IMR-90 (cell line): ENCODE measurements around the gene SMLR1. TPM values are rescaled to one million over a fixed set of nuclear protein-coding genes. Genes with fewer than 3 reads are reported as not detected.

ENCODE experiments used
- ATAC-seq: fragments of 200-7000 bp; cut with Tn5 transposase; 2 replicates; pipeline ENCODE4 v1.9.1; 2020; ENCODE audit warnings: low read depth, mild to moderate bottlenecking, moderate library complexity
- BruUV-seq: library from RNA; stranded (reverse); fragments of 400-500 nt; replicated peaks from 2 replicates; lab custom pipeline; 2021; lab: Mats Ljungman, UMichigan
- CTCF ChIA-PET: fragments of 300-600 bp; formaldehyde crosslinking; extraction: SDS; loops from one replicate; lab custom pipeline; 2021; ENCODE audit warnings: antibody characterized with exemption; lab: Yijun Ruan, JAX
- POLR2A ChIA-PET: fragments of 300-600 bp; sonication (Branson Sonifier 250); formaldehyde crosslinking; loops from one replicate; lab custom pipeline; 2022; ENCODE audit warnings: antibody characterized with exemption; ENCODE audit not compliant: unreplicated experiment; lab: Charles Lee
- DNase-seq: peaks from one replicate; pipeline ENCODE4 v3.0.0; 2013
- H2AFZ ChIP-seq: replicated peaks from 2 replicates; pipeline ENCODE3; 2013; ENCODE audit warnings: low read length, mild to moderate bottlenecking; ENCODE audit not compliant: poor library complexity
- H2AK5ac ChIP-seq: 2 replicates; pipeline ENCODE4 v1.6.1; 2013; ENCODE audit warnings: low read depth, low read length, inconsistent platforms
- H2AK9ac ChIP-seq: replicated peaks from 2 replicates; pipeline ENCODE3; 2013; ENCODE audit warnings: mild to moderate bottlenecking, low read depth, low read length, moderate library complexity; ENCODE audit not compliant: poor library complexity
- H2BK120ac ChIP-seq: 2 replicates; pipeline ENCODE4 v1.6.1; 2013; ENCODE audit warnings: low read depth, low read length, inconsistent platforms
- H2BK15ac ChIP-seq: 3 replicates; pipeline ENCODE4 v1.6.1; 2013; ENCODE audit warnings: low read depth, low read length, inconsistent platforms
- H2BK20ac ChIP-seq: 2 replicates; pipeline ENCODE4 v1.6.1; 2013; ENCODE audit warnings: low read depth, mild to moderate bottlenecking, inconsistent platforms, low read length, moderate library complexity
- H2BK5ac ChIP-seq: 2 replicates; pipeline ENCODE4 v1.6.1; 2013; ENCODE audit warnings: mild to moderate bottlenecking, low read depth, low read length, inconsistent platforms; ENCODE audit not compliant: poor library complexity, severe bottlenecking
- H3K14ac ChIP-seq: replicated peaks from 2 replicates; pipeline ENCODE4 v1.6.1; 2013; ENCODE audit warnings: low read depth, low read length, inconsistent platforms
- H3K18ac ChIP-seq: 2 replicates; pipeline ENCODE4 v1.6.1; 2013; ENCODE audit warnings: low read depth, low read length, control low read depth
- H3K23ac ChIP-seq: 2 replicates; pipeline ENCODE4 v1.6.1; 2013; ENCODE audit warnings: low read depth, low read length, inconsistent platforms
- H3K27ac ChIP-seq: 2 replicates; pipeline ENCODE4 v1.5.1; 2013; ENCODE audit warnings: mild to moderate bottlenecking, control low read depth, low read length; ENCODE audit not compliant: insufficient read depth
- H3K27me3 ChIP-seq: 2 replicates; pipeline ENCODE4 v1.6.1; 2013; ENCODE audit warnings: low read length; ENCODE audit not compliant: control insufficient read depth, insufficient read depth
- H3K36me3 ChIP-seq: 2 replicates; pipeline ENCODE4 v1.6.1; 2013; ENCODE audit warnings: low read length, mixed read lengths; ENCODE audit not compliant: control insufficient read depth, insufficient read depth
- H3K4ac ChIP-seq: 2 replicates; pipeline ENCODE4 v1.6.1; 2013; ENCODE audit warnings: low read depth, low read length, inconsistent platforms
- H3K4me1 ChIP-seq: 2 replicates; pipeline ENCODE4 v1.6.1; 2013; ENCODE audit warnings: low read length, mixed read lengths; ENCODE audit not compliant: control insufficient read depth, insufficient read depth
- H3K4me2 ChIP-seq: 2 replicates; pipeline ENCODE4 v1.6.1; 2013; ENCODE audit warnings: low read depth, mild to moderate bottlenecking, control low read depth, low read length, moderate library complexity
- H3K4me3 ChIP-seq: 2 replicates; pipeline ENCODE4 v1.5.1; 2013; ENCODE audit warnings: low read depth, mild to moderate bottlenecking, control low read depth, low read length, moderate library complexity; ENCODE audit not compliant: insufficient read depth
- H3K56ac ChIP-seq: 2 replicates; pipeline ENCODE4 v1.6.1; 2013; ENCODE audit warnings: low read length, inconsistent platforms; ENCODE audit not compliant: insufficient read depth; ENCODE audit errors: extremely low read depth
- H3K79me1 ChIP-seq, 2 experiments: 2 replicates each; pipeline ENCODE4 v1.6.1; 2013; ENCODE audit warnings: low read length in 2 of 2, inconsistent platforms in 1 of 2, low read depth in 1 of 2
- H3K9ac ChIP-seq: 2 replicates; pipeline ENCODE4 v1.6.1; 2013; ENCODE audit warnings: low read depth, low read length, control low read depth
- H3K9me1 ChIP-seq: 2 replicates; pipeline ENCODE4 v1.6.1; 2013; ENCODE audit warnings: low read length, inconsistent platforms; ENCODE audit not compliant: insufficient read depth
- H3K9me3 ChIP-seq: 2 replicates; pipeline ENCODE4 v1.6.1; 2013; ENCODE audit warnings: low read length; ENCODE audit not compliant: control insufficient read depth, insufficient read depth
- H4K20me1 ChIP-seq: 2 replicates; pipeline ENCODE4 v1.6.1; 2013; ENCODE audit warnings: low read length, inconsistent platforms; ENCODE audit not compliant: insufficient read depth
- H4K5ac ChIP-seq: 2 replicates; pipeline ENCODE4 v1.6.1; 2013; ENCODE audit warnings: mild to moderate bottlenecking, low read depth, low read length, control low read depth
- H4K8ac ChIP-seq, 2 experiments: 2 replicates each; pipeline ENCODE4 v1.6.1; 2013; ENCODE audit warnings: low read depth in 2 of 2, low read length in 2 of 2, control low read depth in 1 of 2, inconsistent platforms in 1 of 2
- H4K91ac ChIP-seq: 2 replicates; pipeline ENCODE4 v1.6.1; 2013; ENCODE audit warnings: low read depth, low read length, inconsistent platforms; ENCODE audit not compliant: insufficient read depth
- BHLHE40 ChIP-seq: fragments of 150-350 bp; IDR thresholded peaks from 2 replicates; pipeline ENCODE4 v1.6.1; 2016; ENCODE audit warnings: mild to moderate bottlenecking, low read depth, low read length
- CEBPB ChIP-seq: IDR thresholded peaks from 2 replicates; pipeline ENCODE4 v1.6.1; 2012; ENCODE audit warnings: low read depth, low read length, improper control_type of control experiment
- CHD1 ChIP-seq: IDR thresholded peaks from 2 replicates; pipeline ENCODE4 v1.6.1; 2012; ENCODE audit warnings: low read depth, low read length, improper control_type of control experiment
- FOS ChIP-seq: fragments of 150-350 bp; IDR thresholded peaks from 2 replicates; pipeline ENCODE4 v1.6.1; 2016; ENCODE audit warnings: low read depth, low read length
- RAD21 ChIP-seq: IDR thresholded peaks from 2 replicates; pipeline ENCODE4 v1.6.1; 2012; ENCODE audit warnings: low read length, improper control_type of control experiment
- USF2 ChIP-seq: fragments of 150-350 bp; IDR thresholded peaks from 2 replicates; pipeline ENCODE4 v1.6.1; 2017; ENCODE audit warnings: mild to moderate bottlenecking, antibody characterized with exemption, low read length, low read depth
- dilution Hi-C: fragments of 300-500 bp; cut with HindIII; formaldehyde crosslinking; loops from one replicate; pipeline ENCODE4 v1.14.3; 2018; ENCODE audit warnings: low sequenced_read_pairs; ENCODE audit not compliant: unreplicated experiment
- in situ Hi-C: fragments of 300-500 bp; cut with MboI; formaldehyde crosslinking; loops from 3 replicates; pipeline ENCODE4 v1.14.3; 2019; ENCODE audit warnings: low sequenced_read_pairs, inconsistent platforms, mixed read lengths
- intact Hi-C: fragments of 100-400 bp; cut with micrococcal nuclease; formaldehyde crosslinking; loops from 2 replicates; pipeline ENCODE4 v1.10.0; 2022
- polyA plus RNA-seq, 3 experiments: library from polyadenylated mRNA; depleted of rRNA; stranded (reverse); fragments of >200 nt; gene quantifications; 2 replicates each; pipeline ENCODE4 v1.2.3, GENCODE V29; 2012; ENCODE audit warnings: low replicate concordance in 1 of 3
- total RNA-seq: library from RNA; depleted of rRNA; stranded (reverse); fragments of >200 nt; gene quantifications from 2 replicates; pipeline ENCODE4 v1.2.3, GENCODE V29; 2012

SMLR1 gene
- total and polyA plus RNA-seq, 2 of the 4 experiments (the other 2 are of a cell fraction), result not detected

- CTCF ChIA-PET, result no interaction called here
Measured at GRCh38 chr6:130796313-130796905, 30.8 kb upstream of the SMLR1 start.

More at GRCh38 chr6:130796313-130796905, 30.8 kb upstream of the SMLR1 start:
- H3K56ac ChIP-seq, result no peak overlapping the region
- H4K5ac ChIP-seq, result no peak overlapping the region
- H2BK15ac ChIP-seq, result no peak overlapping the region
- H3K27ac ChIP-seq, result no peak overlapping the region
- no peak overlapping the region for H3K4me3 ChIP-seq
- H3K18ac ChIP-seq, result no peak overlapping the region
- no peak overlapping the region for H3K14ac ChIP-seq
- no peaks in the 10 kb centered on the region for H3K9me1 ChIP-seq
- H3K4ac ChIP-seq, result no peak overlapping the region
- peaks cover 5% of the 10 kb centered on the region for H3K27me3 ChIP-seq
- no peak overlapping the region for H2BK120ac ChIP-seq
- H3K79me1 ChIP-seq, result no peaks in the 10 kb centered on the region
- dilution Hi-C loops, result no loop called here
- no peak overlapping the region for H4K91ac ChIP-seq
- BruUV-seq, result no TSS peak
- H3K4me1 ChIP-seq, result no peaks in the 10 kb centered on the region
- intact Hi-C loops, result no loop called here
- no peak overlapping the region for H3K9ac ChIP-seq
- no peaks in the 10 kb centered on the region for H4K20me1 ChIP-seq
- no peak for TF ChIP-seq RAD21
- TF ChIP-seq USF2, result no peak
- TF ChIP-seq CEBPB, result no peak
- TF ChIP-seq BHLHE40, result no peak
- TF ChIP-seq FOS, result no peak
- TF ChIP-seq CHD1, result no peak
- no peak overlapping the region for H3K23ac ChIP-seq
- H3K9me3 ChIP-seq, result no peaks in the 10 kb centered on the region
- H4K8ac ChIP-seq, result no peak overlapping the region
- H2BK20ac ChIP-seq, result no peak overlapping the region
- ATAC-seq, result peak; percentile 40; the same call in 1 of the 2 replicates
- H2AK9ac ChIP-seq, result no peak overlapping the region
- no peak overlapping the region for H2AFZ ChIP-seq
- in situ Hi-C loops, result no loop called here
- no peak overlapping the region for H2AK5ac ChIP-seq
- no peak overlapping the region for H3K4me2 ChIP-seq
- H3K36me3 ChIP-seq, result no peaks in the 10 kb centered on the region
- DNase-seq, result peak; percentile 59
- POLR2A ChIA-PET, result no interaction called here
- H2BK5ac ChIP-seq, result no peak overlapping the region
